ENCODE measurements around the gene FLOT1. TPM values are rescaled to one million over a fixed set of nuclear protein-coding genes. Genes with fewer than 3 reads are reported as not detected.

FLOT1 gene
- total RNA-seq, 1 donor from 2014 or later, result 77.6 TPM

- Mint-ChIP-seq H3K27me3 (ENCODE audit: low read depth, unreplicated experiment) (no peaks in the 10 kb centered on the region), H3K4me1 (ENCODE audit: low read depth, unreplicated experiment) (peaks cover 5% of the 10 kb centered on the region), H3K4me3 (ENCODE audit: unreplicated experiment) (peak overlapping the region; percentile 66), H3K27ac (ENCODE audit: unreplicated experiment) (no peak overlapping the region), H3K36me3 (ENCODE audit: low read depth, unreplicated experiment) (peaks cover 36% of the 10 kb centered on the region), H3K9me3 (ENCODE audit: unreplicated experiment) (no peaks in the 10 kb centered on the region)
- Histone ChIP-seq H3K27me3 (ENCODE audit: insufficient read depth, low read length) (no peaks in the 10 kb centered on the region), H3K27ac (ENCODE audit: low read depth, low read length) (no peak overlapping the region), H3K9me3 (ENCODE audit: insufficient read depth, low read depth, low read length) (no peaks in the 10 kb centered on the region), H3K9ac (ENCODE audit: low read length) (no peak overlapping the region), H3K79me2 (ENCODE audit: insufficient read depth, low read length) (peaks cover 11% of the 10 kb centered on the region), H4K20me1 (ENCODE audit: insufficient read depth, low read length) (no peaks in the 10 kb centered on the region), H3K36me3 (ENCODE audit: insufficient read depth, low read length) (peaks cover 32% of the 10 kb centered on the region), H3K4me2 (ENCODE audit: low read length) (no peak overlapping the region), H2AFZ (ENCODE audit: low read depth, low read length) (no peak overlapping the region), H3K4me3 (ENCODE audit: insufficient read depth, low read depth, low read length) (no peak overlapping the region), H3K4me1 (ENCODE audit: insufficient read depth, low read length) (peaks cover 7% of the 10 kb centered on the region)
- no peak for FAIRE-seq
- DNase-seq (ENCODE audit: low read depth), result no peak
- TF ChIP-seq CTCF (IDR thresholded peaks at IDR 0.05; ENCODE audit: insufficient read depth, low read depth, low read length) (no peak), EZH2 (IDR thresholded peaks at IDR 0.05; ENCODE audit: insufficient read depth, low read length) (no peak)
Measured at GRCh38 chr6:30711758-30712380, 30.6 kb downstream of the FLOT1 start.

GRCh38 chr6:30709101-30709868 is 33.2 kb downstream of the FLOT1 start:
- Mint-ChIP-seq H3K4me1 (ENCODE audit: low read depth, unreplicated experiment) (no peaks in the 10 kb centered on the region), H3K27ac (ENCODE audit: unreplicated experiment) (no peak overlapping the region), H3K36me3 (ENCODE audit: low read depth, unreplicated experiment) (peaks cover 44% of the 10 kb centered on the region), H3K4me3 (ENCODE audit: unreplicated experiment) (no peak overlapping the region), H3K9me3 (ENCODE audit: unreplicated experiment) (no peaks in the 10 kb centered on the region), H3K27me3 (ENCODE audit: low read depth, unreplicated experiment) (no peaks in the 10 kb centered on the region)
- no peak overlapping the region for H3K27ac ChIP-seq (ENCODE audit: low read depth, low read length)
- H3K9ac ChIP-seq (ENCODE audit: low read length), result no peak overlapping the region
- DNase-seq (ENCODE audit: low read depth), result no peak
- no peak for TF ChIP-seq EZH2 (IDR thresholded peaks at IDR 0.05; ENCODE audit: insufficient read depth, low read length)
- no peak for TF ChIP-seq CTCF (IDR thresholded peaks at IDR 0.05; ENCODE audit: insufficient read depth, low read depth, low read length)
- no peak overlapping the region for H2AFZ ChIP-seq (ENCODE audit: low read depth, low read length)
- no peaks in the 10 kb centered on the region for H3K79me2 ChIP-seq (ENCODE audit: insufficient read depth, low read length)
- no peaks in the 10 kb centered on the region for H4K20me1 ChIP-seq (ENCODE audit: insufficient read depth, low read length)
- H3K4me2 ChIP-seq (ENCODE audit: low read length), result no peak overlapping the region
- H3K9me3 ChIP-seq (ENCODE audit: insufficient read depth, low read depth, low read length), result no peaks in the 10 kb centered on the region
- no peak overlapping the region for H3K4me3 ChIP-seq (ENCODE audit: insufficient read depth, low read depth, low read length)
- FAIRE-seq, result no peak
- no peaks in the 10 kb centered on the region for H3K27me3 ChIP-seq (ENCODE audit: insufficient read depth, low read length)
- H3K36me3 ChIP-seq (ENCODE audit: insufficient read depth, low read length), result peaks cover 33% of the 10 kb centered on the region
- H3K4me1 ChIP-seq (ENCODE audit: insufficient read depth, low read length), result no peaks in the 10 kb centered on the region
